Activated B cell treated with CpG ODN at 0.5 μM for 24 hours (primary cell): ENCODE results near the gene SERTAD2. TPM values are rescaled to one million over a fixed set of nuclear protein-coding genes. Genes with fewer than 3 reads are reported as not detected.

Experiments
- ATAC-seq: fragments of 200-7000 bp; cut with Tn5 transposase; one replicate; pipeline ENCODE4 v1.10.0; 2021; ENCODE audit warnings: low read depth, mild to moderate bottlenecking, moderate library complexity
- CTCF ChIA-PET: fragments of 350-600 bp; sonication (Branson Sonifier 250); formaldehyde crosslinking; loops from one replicate; lab custom pipeline; 2021; ENCODE audit warnings: antibody characterized with exemption; lab: Charles Lee
- POLR2A ChIA-PET: fragments of 350-600 bp; sonication (Branson Sonifier 250); formaldehyde crosslinking; loops from one replicate; lab custom pipeline; 2021; ENCODE audit warnings: antibody characterized with exemption; lab: Charles Lee
- DNase-seq: peaks from one replicate; pipeline ENCODE4 v3.0.0; 2022
- H3K27ac Mint-ChIP-seq: one replicate; pipeline ENCODE4 v1.8.0; 2020; ENCODE audit warnings: mixed read lengths
- H3K27me3 Mint-ChIP-seq: one replicate; pipeline ENCODE4 v1.8.0; 2021; ENCODE audit warnings: mixed read lengths
- H3K36me3 Mint-ChIP-seq: one replicate; pipeline ENCODE4 v1.8.0; 2021; ENCODE audit warnings: low read depth, mixed read lengths
- H3K4me1 Mint-ChIP-seq: one replicate; pipeline ENCODE4 v1.8.0; 2021; ENCODE audit warnings: mixed read lengths
- H3K4me3 Mint-ChIP-seq: one replicate; pipeline ENCODE4 v1.8.0; 2020; ENCODE audit warnings: mild to moderate bottlenecking, mixed read lengths
- H3K9me3 Mint-ChIP-seq: one replicate; pipeline ENCODE4 v1.8.0; 2020; ENCODE audit warnings: mixed read lengths
- intact Hi-C: fragments of 100-400 bp; cut with micrococcal nuclease; formaldehyde crosslinking; loops from one replicate; pipeline ENCODE4 v1.15.1; 2024
- total RNA-seq: library from RNA; stranded (reverse); gene quantifications from 2 replicates; pipeline ENCODE4 v1.2.3, GENCODE V29; 2022
- TF ChIP-seq, protein P1 (sequence below): fragments of 200-600 bp; IDR thresholded peaks from one replicate; pipeline ENCODE4 v1.8.0; 2022; ENCODE audit warnings: antibody characterized with exemption, mild to moderate bottlenecking

SERTAD2 gene
- total RNA-seq, 1 donor from 2014 or later, result 47.3 TPM

DNA sequence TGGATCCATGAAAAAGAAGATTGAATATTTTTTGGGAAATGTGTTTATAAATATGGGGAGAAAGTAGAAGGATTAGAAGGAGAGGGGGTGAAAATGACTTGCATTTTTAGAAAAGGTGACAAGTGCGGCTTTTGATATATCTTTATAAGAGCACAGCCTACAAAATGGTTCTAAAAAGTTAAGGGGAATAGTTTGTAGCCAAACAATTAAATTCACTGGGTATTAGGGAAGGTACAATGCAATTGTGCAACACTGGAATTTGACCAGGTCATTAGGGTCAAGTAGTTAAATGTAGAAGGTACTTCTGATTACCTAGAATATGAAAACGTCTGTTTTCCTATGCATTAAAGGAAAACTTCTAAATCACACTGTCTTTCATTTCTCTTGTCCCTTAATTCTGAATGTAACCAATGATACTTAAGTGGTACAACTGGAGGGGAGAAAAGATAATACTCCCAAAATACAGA is 44.5 kb upstream of the SERTAD2 start:
- intact Hi-C loops, result loop anchor here (2.0 kb wide), 4 partner anchors 13 to 111 kb away; no protein-coding TSS in a partner anchor

DNA sequence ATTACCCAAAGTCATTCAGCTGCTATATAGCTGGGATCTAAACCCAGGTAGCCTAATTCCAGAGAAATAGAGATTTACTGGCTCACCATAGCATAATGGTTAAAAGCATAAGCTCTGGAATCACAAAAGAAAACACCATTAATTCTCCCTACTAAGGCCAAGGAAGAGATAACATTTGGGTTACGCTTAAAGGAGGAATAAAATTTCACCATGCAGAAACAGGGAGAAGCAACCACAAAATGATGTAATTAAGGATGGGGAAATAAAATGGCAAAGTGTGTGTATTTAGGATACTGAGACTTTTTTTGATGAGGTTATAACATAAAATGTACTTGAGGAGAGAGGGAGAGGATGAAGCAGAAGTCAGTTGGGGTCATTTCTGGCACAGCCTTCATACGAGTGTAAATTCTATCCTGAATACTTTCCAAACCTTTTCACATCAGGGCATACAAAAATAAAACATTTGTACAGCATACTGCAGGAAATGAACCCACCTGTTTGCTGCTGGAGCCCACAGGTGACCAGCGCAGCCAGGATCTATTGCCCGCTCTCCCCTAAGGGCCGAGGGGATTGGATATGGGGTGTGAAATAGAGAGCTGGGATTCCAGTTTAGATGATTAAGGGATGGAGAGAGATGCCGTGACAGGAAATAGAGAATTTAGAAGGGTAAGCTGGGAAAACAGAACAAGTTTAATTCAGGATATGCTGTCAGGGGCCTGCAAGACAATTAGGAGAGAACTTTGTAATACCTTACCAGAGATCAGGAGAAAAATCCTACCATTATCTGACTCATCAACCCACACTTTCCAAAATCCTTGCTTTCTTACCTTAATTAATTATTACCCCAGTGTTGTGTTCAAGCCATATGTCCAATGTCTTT is 43.8 kb upstream of the SERTAD2 start:
- ATAC-seq (no peak), DNase-seq (no peak)
- Mint-ChIP-seq H3K36me3 (no peaks in the 10 kb centered on the region), H3K9me3 (no peaks in the 10 kb centered on the region), H3K4me1 (peaks cover 51% of the 10 kb centered on the region), H3K27ac (no peak overlapping the region), H3K27me3 (no peaks in the 10 kb centered on the region), H3K4me3 (no peak overlapping the region)
- ChIA-PET CTCF (interaction anchor here (1.1 kb wide), 1 partner anchor 41 kb away, joined by 3 read pairs; no protein-coding TSS in a partner anchor), POLR2A (interaction anchor here (1.1 to 4.8 kb wide), 4 partner anchors 16 to 70 kb away, joined by 3 to 56 read pairs (median 4); partner anchors contain the start of gene SERTAD2)
- intact Hi-C loops, result loop anchor here (2.0 kb wide), 4 partner anchors 13 to 111 kb away; no protein-coding TSS in a partner anchor
- TF ChIP-seq, protein P1, sequence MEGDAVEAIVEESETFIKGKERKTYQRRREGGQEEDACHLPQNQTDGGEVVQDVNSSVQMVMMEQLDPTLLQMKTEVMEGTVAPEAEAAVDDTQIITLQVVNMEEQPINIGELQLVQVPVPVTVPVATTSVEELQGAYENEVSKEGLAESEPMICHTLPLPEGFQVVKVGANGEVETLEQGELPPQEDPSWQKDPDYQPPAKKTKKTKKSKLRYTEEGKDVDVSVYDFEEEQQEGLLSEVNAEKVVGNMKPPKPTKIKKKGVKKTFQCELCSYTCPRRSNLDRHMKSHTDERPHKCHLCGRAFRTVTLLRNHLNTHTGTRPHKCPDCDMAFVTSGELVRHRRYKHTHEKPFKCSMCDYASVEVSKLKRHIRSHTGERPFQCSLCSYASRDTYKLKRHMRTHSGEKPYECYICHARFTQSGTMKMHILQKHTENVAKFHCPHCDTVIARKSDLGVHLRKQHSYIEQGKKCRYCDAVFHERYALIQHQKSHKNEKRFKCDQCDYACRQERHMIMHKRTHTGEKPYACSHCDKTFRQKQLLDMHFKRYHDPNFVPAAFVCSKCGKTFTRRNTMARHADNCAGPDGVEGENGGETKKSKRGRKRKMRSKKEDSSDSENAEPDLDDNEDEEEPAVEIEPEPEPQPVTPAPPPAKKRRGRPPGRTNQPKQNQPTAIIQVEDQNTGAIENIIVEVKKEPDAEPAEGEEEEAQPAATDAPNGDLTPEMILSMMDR, result no peak

More for the DNA sequence above, 44.5 kb upstream of the SERTAD2 start:
- Mint-ChIP-seq H3K4me3 (peak overlapping the region; percentile 52), H3K27ac (peak overlapping the region; percentile 89), H3K36me3 (no peaks in the 10 kb centered on the region), H3K9me3 (no peaks in the 10 kb centered on the region), H3K4me1 (peaks cover 51% of the 10 kb centered on the region), H3K27me3 (no peaks in the 10 kb centered on the region)
- ChIA-PET CTCF (no interaction called here), POLR2A (interaction anchor here (0.5 to 4.8 kb wide), 12 partner anchors 16 to 133 kb away, joined by 3 to 56 read pairs (median 4); partner anchors contain the start of gene SERTAD2)
- ATAC-seq, result no peak
- TF ChIP-seq, protein P1, result no peak
- no peak for DNase-seq

DNA sequence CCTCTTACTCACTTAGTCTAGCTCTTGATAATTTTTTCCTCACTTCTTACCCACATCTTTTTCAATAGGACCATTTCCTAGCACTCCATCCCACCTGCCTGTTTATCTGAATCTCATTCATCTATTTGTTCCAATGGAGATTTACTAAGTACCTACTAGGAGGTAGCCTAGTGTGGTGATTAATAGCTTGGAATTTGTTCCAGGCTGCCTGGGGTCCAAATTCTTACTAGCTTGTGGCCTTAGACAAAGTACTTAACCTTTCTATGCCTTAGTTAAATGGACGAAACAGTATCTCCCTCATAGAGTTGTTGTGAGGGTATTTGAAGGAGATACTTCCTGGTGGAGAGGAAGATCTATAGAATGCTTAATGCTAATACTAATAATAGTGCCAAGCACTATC is 42.9 kb upstream of the SERTAD2 start:
- TF ChIP-seq, protein P1, result no peak
- Mint-ChIP-seq H3K27ac (no peak overlapping the region), H3K9me3 (peaks cover 3% of the 10 kb centered on the region), H3K36me3 (peaks cover 2% of the 10 kb centered on the region), H3K4me1 (peaks cover 51% of the 10 kb centered on the region), H3K27me3 (no peaks in the 10 kb centered on the region), H3K4me3 (no peak overlapping the region)
- no peak for ATAC-seq
- DNase-seq, result no peak
- POLR2A ChIA-PET, result interaction anchor here (0.7 to 4.8 kb wide), 8 partner anchors 9 to 168 kb away, joined by 3 to 56 read pairs (median 3); partner anchors contain the start of gene SERTAD2
- intact Hi-C loops, result no loop called here
- CTCF ChIA-PET, result interaction anchor here (0.9 to 1.1 kb wide), 3 partner anchors 9 to 50 kb away, joined by 3 to 7 read pairs (median 4); no protein-coding TSS in a partner anchor

DNA sequence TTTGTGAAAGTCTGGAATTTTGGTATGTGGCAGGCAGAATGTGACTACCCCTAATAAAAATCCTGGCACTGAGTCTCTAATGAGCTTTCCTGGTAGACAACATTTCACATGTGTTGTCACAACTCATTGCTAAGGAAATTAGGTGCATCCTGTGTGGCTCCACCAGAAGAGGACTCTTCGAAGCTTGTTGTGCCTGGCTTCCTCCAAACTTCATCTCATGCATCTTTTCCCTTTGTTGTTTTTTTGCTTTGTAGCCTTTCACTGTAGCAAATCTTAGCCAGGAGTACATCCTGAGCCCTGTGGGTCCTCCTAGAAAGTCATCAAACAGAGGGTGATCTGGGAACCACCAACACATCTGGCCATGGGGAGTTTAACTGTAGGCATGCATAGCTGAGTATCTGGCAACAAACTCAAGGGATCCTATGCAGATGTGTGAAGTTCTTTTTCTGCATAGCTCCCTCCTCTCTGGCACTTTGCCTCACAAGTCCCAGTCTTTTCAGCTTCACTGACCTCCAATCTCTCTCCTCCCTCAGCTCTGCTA is 42.1 kb upstream of the SERTAD2 start:
- POLR2A ChIA-PET, result interaction anchor here (0.7 to 4.8 kb wide), 6 partner anchors 8 to 169 kb away, joined by 3 to 56 read pairs (median 4); partner anchors contain the start of gene SERTAD2
- H3K36me3 Mint-ChIP-seq, result peaks cover 2% of the 10 kb centered on the region
- CTCF ChIA-PET, result interaction anchor here (0.9 to 1.0 kb wide), 2 partner anchors 9 to 50 kb away, joined by 4 to 7 read pairs; no protein-coding TSS in a partner anchor
- peak overlapping the region; percentile 36 for H3K27ac Mint-ChIP-seq
- H3K27me3 Mint-ChIP-seq, result no peaks in the 10 kb centered on the region
- H3K9me3 Mint-ChIP-seq, result peaks cover 3% of the 10 kb centered on the region
- ATAC-seq (no peak), DNase-seq (no peak)
- intact Hi-C loops, result no loop called here
- TF ChIP-seq, protein P1, result no peak
- H3K4me3 Mint-ChIP-seq, result no peak overlapping the region
- peaks cover 48% of the 10 kb centered on the region for H3K4me1 Mint-ChIP-seq
